Measurements from ENCODE around the gene LLGL1.

The LLGL1 gene

DNA sequence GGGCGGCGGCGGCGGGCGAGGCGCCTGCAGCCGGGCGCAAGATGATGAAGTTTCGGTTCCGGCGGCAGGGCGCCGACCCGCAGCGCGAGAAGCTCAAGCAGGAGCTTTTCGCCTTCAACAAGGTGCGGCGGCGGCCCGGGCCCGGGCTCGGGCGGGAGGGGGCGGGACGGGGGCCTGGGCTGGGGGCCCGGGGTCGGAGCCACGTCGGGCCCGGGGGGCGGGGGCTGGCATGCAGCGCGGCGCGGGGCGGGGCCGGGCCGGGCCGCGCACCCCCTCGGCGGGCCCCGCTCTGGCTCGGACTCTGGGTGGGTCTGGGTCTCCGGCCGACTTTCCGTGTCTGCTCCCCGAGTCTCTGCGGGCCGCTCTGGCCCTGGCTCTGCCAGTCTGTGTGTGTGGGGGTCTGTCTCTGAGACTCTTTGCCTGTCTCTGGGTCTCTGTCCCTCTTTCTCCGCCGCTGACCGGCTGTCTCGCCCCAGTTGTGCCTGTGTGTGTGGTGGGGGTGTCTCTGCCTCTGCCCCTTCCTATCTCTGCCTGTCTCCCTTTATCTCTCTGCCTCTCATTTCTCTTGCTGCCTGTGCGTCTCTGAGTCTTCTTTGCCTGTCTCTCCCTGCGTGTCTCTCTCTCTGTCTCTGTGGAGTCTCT lies 328 bp downstream of the LLGL1 start:
- peak overlapping the region; percentile 99 for H3K4me2 ChIP-seq (ENCODE audit: low read depth, low read length, poor library complexity, severe bottlenecking)
- H3K4me1 ChIP-seq (ENCODE audit: insufficient read depth, low read length, poor library complexity, severe bottlenecking): peaks cover 22% of the 10 kb centered on the region
- no peaks in the 10 kb centered on the region for H3K9me2 ChIP-seq (replicated peaks; ENCODE audit: low read depth, low read length)
- no peaks in the 10 kb centered on the region for H3K27me3 ChIP-seq (ENCODE audit: insufficient read depth, low read length, poor library complexity, severe bottlenecking)
- H3F3A ChIP-seq (ENCODE audit: low read depth): no peaks in the 10 kb centered on the region
- no peak for TF ChIP-seq EZH2phosphoT487 (IDR thresholded peaks at IDR 0.05; ENCODE audit: borderline replicate concordance)
- TF ChIP-seq, protein P1, sequence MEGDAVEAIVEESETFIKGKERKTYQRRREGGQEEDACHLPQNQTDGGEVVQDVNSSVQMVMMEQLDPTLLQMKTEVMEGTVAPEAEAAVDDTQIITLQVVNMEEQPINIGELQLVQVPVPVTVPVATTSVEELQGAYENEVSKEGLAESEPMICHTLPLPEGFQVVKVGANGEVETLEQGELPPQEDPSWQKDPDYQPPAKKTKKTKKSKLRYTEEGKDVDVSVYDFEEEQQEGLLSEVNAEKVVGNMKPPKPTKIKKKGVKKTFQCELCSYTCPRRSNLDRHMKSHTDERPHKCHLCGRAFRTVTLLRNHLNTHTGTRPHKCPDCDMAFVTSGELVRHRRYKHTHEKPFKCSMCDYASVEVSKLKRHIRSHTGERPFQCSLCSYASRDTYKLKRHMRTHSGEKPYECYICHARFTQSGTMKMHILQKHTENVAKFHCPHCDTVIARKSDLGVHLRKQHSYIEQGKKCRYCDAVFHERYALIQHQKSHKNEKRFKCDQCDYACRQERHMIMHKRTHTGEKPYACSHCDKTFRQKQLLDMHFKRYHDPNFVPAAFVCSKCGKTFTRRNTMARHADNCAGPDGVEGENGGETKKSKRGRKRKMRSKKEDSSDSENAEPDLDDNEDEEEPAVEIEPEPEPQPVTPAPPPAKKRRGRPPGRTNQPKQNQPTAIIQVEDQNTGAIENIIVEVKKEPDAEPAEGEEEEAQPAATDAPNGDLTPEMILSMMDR (conservative IDR thresholded peaks at IDR 0.05; ENCODE audit: low read length): no peak
- H3K9ac ChIP-seq (ENCODE audit: low read depth, low read length, poor library complexity, severe bottlenecking): peak overlapping the region; percentile 80
- peaks cover 7% of the 10 kb centered on the region for H4K20me1 ChIP-seq (ENCODE audit: insufficient read depth, low read length, poor library complexity, severe bottlenecking)
- peak overlapping the region; percentile 100 for H3K4me3 ChIP-seq (ENCODE audit: low read length, poor library complexity, severe bottlenecking)
- H2AFZ ChIP-seq (ENCODE audit: low read length): peak overlapping the region; percentile 93
- H3K79me2 ChIP-seq (ENCODE audit: insufficient read depth, low read length): peaks cover 32% of the 10 kb centered on the region
- no peaks in the 10 kb centered on the region for H3K36me3 ChIP-seq (ENCODE audit: insufficient read depth, low read length)
- no peaks in the 10 kb centered on the region for H3K9me3 ChIP-seq (ENCODE audit: insufficient read depth, low read depth, low read length)

DNA sequence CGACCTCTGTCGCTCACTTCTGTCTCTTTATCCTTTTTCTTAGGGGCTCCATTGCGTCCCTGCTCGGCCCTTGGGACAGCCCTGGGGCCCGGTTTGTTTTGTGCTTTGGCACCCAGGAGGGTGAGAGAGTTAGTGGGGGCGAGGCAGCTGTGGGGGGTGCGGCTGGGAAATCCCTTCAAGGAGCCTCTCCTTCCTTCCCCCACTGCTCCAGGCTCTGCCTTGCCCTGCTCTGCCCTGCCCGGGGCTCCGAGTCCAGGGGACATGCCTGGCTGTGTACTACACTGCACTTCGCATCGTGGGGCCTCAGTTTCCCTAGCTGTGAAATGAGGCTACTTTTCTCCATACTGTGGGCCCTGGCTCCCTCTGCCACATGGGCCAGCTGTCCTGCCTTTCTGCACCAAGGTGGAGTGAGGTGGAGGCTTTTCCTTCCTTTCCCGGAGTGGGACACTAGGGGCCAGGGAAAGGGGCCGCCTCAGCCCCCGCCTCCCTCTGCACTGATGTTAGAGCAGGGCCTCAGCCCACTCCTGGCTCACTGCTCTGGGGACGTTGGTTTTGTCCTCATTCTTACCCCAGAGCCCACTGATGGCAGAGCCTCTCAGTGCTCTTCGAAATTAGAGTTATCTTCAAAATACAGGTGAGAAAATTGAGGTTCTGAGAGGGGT lies 980 bp downstream of the LLGL1 start:
- TF ChIP-seq, protein P1 (conservative IDR thresholded peaks at IDR 0.05; ENCODE audit: low read length): no peak
- TF ChIP-seq EZH2phosphoT487 (IDR thresholded peaks at IDR 0.05; ENCODE audit: borderline replicate concordance): no peak
- H3K36me3 ChIP-seq (ENCODE audit: insufficient read depth, low read length): no peaks in the 10 kb centered on the region
- no peaks in the 10 kb centered on the region for H3K9me2 ChIP-seq (replicated peaks; ENCODE audit: low read depth, low read length)
- H3K9me3 ChIP-seq (ENCODE audit: insufficient read depth, low read depth, low read length): no peaks in the 10 kb centered on the region
- peak overlapping the region; percentile 99 for H3K4me2 ChIP-seq (ENCODE audit: low read depth, low read length, poor library complexity, severe bottlenecking)
- H2AFZ ChIP-seq (ENCODE audit: low read length): peak overlapping the region; percentile 93
- H3K27me3 ChIP-seq (ENCODE audit: insufficient read depth, low read length, poor library complexity, severe bottlenecking): no peaks in the 10 kb centered on the region
- peaks cover 32% of the 10 kb centered on the region for H3K79me2 ChIP-seq (ENCODE audit: insufficient read depth, low read length)
- H3K9ac ChIP-seq (ENCODE audit: low read depth, low read length, poor library complexity, severe bottlenecking): peak overlapping the region; percentile 80
- H3F3A ChIP-seq (ENCODE audit: low read depth): no peaks in the 10 kb centered on the region
- peaks cover 22% of the 10 kb centered on the region for H3K4me1 ChIP-seq (ENCODE audit: insufficient read depth, low read length, poor library complexity, severe bottlenecking)
- H3K4me3 ChIP-seq (ENCODE audit: low read length, poor library complexity, severe bottlenecking): peak overlapping the region; percentile 100
- H4K20me1 ChIP-seq (ENCODE audit: insufficient read depth, low read length, poor library complexity, severe bottlenecking): peaks cover 7% of the 10 kb centered on the region

DNA sequence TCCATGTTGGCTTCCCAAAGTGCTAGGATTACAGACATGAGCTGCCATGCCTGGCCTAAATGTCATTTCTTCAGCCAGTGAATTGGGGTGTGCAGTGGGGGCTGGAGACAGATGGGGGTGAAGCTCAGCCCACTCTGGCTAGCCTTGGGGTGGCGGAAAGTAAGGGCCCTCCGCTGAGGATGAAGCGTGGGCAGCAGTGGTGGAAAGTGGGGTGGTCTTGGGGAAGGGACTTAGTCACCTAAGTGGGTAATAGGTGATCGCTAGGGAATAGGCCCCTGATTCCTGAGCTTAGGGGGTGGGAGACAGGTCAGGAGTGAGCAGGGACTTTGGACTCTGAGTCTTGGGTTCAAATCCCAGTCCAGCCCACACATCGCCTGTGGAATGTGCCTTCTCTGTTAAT lies 2.2 kb downstream of the LLGL1 start:
- H3K27me3 ChIP-seq (ENCODE audit: insufficient read depth, low read length, poor library complexity, severe bottlenecking): no peaks in the 10 kb centered on the region
- peaks cover 22% of the 10 kb centered on the region for H3K4me1 ChIP-seq (ENCODE audit: insufficient read depth, low read length, poor library complexity, severe bottlenecking)
- no peak overlapping the region for H3K9ac ChIP-seq (ENCODE audit: low read depth, low read length, poor library complexity, severe bottlenecking)
- H3K9me2 ChIP-seq (replicated peaks; ENCODE audit: low read depth, low read length): no peaks in the 10 kb centered on the region
- H2AFZ ChIP-seq (ENCODE audit: low read length): no peak overlapping the region
- no peaks in the 10 kb centered on the region for H3K9me3 ChIP-seq (ENCODE audit: insufficient read depth, low read depth, low read length)
- no peaks in the 10 kb centered on the region for H3K36me3 ChIP-seq (ENCODE audit: insufficient read depth, low read length)
- TF ChIP-seq, protein P1 (conservative IDR thresholded peaks at IDR 0.05; ENCODE audit: low read length): no peak
- no peak for TF ChIP-seq EZH2phosphoT487 (IDR thresholded peaks at IDR 0.05; ENCODE audit: borderline replicate concordance)
- peaks cover 7% of the 10 kb centered on the region for H4K20me1 ChIP-seq (ENCODE audit: insufficient read depth, low read length, poor library complexity, severe bottlenecking)
- H3K79me2 ChIP-seq (ENCODE audit: insufficient read depth, low read length): peaks cover 32% of the 10 kb centered on the region
- no peaks in the 10 kb centered on the region for H3F3A ChIP-seq (ENCODE audit: low read depth)
- H3K4me3 ChIP-seq (ENCODE audit: low read length, poor library complexity, severe bottlenecking): peak overlapping the region; percentile 0
- peak overlapping the region; percentile 99 for H3K4me2 ChIP-seq (ENCODE audit: low read depth, low read length, poor library complexity, severe bottlenecking)

Measured in Loucy (cell line).